Lung microvascular endothelial cell (primary cell): Measurements from ENCODE around the gene GNPDA1. TPM values are rescaled to one million over a fixed set of nuclear protein-coding genes. Genes with fewer than 3 reads are reported as not detected.
"Not testable (repeated sequence)": the region's sequence is repeated elsewhere in the genome, so short reads cannot be mapped to it uniquely, and the experiment has no call there.

Experiments used
- DNase-seq, 2 donors: peaks; one replicate each; pipeline versions ENCODE4 v3.0.0 to v3.0.0-alpha.2; 2010; ENCODE audit warnings: low read depth in 2 of 2
- total RNA-seq: library from RNA; depleted of rRNA; stranded (reverse); fragments of >200 nt; gene quantifications from 2 replicates; pipeline ENCODE4 v1.2.1, GENCODE V29; 2014

GNPDA1 gene
- total RNA-seq, result 22.6 and 27.7 TPM in 2 replicates

DNA sequence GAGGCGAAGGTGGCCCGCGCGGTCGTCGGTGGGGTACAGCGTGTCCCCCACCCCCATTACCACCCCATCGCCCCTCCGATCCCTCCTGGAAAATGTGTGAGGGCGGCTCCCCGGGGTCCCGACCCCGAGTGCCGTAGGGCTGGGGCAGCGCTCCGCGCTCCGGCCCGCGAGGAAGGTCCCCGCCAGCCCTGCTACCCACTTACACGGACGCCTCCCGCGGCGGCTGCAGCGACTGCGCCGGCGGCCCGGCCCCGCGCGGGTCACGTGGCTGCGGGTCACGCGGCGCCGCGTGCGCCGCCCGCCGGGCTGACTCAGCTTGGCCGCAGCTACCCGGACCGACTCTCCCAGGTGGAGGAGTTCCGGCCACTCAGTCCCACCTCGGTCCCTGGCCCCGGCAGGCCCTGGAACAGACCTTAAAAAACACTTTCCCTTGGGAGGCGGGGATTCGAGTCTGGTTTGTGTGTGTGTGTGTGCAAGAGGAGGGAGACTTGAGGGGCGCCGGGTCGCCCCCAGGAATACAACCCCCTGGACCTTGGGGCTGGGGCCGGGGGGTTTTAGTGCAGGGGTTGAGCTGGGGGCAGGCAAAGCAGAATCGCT lies at the start of gene GNPDA1:
Gene GNPDA1, minus strand, starts transcription at position 236 of the 597 bp plus-strand sequence. CDS start 992 bp downstream, outside the sequence.
- DNase-seq, result peak; percentile 79 to 83

DNA sequence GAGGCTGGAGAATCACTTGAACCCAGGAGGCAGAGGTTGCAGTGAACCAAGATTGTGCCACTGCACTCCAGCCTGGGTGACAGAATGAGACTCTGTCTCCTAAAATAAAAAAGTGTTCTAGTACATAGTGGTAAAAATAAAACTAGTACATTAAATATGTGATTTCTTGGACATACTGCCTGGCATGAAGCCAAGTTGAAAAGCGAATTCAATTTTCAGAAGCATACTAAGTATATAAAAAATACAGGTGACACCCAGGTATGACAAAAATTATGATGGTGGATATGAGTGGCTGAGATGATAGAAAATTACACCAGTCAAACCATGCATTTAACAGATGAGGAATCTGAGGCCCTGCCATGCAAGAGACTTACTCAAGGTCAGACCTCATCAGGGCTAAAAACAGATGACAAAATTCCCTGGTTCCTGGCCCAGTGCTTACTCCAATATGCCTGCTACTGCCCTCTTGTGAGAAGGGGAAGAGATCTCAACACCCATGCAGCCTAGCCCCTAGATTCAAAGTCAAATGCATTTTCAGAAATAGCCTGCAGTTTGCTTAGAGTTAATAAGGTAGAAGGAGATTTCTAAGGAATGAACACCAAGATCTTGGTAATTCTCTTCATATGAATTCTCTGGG lies 46.6 kb upstream of the GNPDA1 start:
- peak in 1 of 2 donors; percentile 21 for DNase-seq

DNA sequence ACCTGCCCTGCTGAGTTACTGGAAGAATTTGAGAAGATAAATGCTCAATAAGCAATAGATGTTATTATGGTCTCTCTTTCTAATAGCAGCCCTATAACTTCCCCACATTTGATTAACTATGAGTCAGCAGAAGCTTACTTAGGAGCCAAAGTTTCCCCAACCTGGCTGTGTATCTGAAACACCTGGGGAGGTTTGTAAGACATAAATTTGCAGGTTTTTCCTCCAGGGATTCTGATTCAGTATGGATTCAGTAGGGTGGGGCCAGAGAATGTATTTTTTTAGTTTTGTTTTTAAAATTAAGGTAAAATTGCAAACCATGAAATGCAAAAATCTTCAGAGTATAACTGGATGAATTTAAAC lies 44.9 kb upstream of the GNPDA1 start:
- no peak for DNase-seq

DNA sequence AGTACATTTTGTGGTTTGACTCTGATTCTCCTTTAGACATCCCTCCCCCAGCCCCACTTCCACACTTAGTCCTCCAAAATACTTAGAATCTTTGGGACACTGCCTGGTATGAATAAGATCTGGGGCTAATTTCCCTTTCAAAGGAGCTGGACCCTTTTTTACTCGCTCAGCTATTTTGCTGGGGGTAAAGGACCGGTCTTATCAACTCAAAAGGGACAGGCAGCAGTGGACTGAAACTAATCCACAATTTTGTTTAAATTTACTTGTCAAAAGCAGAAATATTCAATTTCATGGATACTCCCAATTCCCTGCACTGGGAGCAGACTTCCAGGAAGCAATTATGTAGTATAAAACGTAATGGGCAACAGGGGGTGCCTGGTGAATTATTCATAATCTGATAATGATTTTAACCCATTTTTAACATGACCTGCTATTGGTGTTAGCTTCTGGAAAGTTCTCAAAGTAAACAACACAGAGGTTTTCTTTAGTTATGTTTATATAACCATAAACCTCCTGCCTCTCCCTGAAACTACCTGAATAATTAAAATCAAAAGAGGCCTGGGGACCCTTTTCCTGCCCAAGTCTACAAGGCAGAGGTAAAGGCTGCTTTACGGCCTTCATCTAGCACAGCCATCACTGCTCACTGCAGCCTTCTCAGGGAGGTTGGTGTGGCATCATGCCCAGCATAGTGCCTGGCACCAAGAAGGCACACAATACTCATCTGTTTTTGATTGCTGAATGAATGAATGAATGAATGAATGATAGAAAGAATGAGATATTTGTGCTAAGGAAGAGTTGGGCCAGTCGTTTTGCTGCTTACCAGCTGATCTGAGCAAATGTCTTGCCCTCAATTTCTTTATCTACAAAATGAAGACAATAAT lies 44.2 kb upstream of the GNPDA1 start:
- no peak for DNase-seq

DNA sequence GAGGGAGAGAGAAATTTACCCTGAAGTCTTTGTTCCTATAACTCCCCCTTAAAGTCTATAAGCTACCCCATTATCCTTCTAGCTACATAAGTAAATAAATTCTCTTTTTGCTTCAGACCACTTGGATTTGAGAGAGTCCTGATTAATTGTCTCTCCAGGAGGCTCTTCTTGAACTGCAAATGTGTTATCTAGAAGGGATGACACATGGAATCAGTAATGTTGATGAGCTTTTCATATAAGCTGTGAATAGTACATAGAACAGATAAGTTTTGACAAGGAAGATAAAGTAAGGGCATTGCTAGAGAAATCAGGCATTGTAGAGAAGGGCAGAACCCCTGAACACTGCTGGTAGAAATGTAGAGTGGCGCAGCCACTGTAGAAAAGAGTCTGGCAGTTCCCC lies 42.5 kb upstream of the GNPDA1 start:
- DNase-seq, result no peak

DNA sequence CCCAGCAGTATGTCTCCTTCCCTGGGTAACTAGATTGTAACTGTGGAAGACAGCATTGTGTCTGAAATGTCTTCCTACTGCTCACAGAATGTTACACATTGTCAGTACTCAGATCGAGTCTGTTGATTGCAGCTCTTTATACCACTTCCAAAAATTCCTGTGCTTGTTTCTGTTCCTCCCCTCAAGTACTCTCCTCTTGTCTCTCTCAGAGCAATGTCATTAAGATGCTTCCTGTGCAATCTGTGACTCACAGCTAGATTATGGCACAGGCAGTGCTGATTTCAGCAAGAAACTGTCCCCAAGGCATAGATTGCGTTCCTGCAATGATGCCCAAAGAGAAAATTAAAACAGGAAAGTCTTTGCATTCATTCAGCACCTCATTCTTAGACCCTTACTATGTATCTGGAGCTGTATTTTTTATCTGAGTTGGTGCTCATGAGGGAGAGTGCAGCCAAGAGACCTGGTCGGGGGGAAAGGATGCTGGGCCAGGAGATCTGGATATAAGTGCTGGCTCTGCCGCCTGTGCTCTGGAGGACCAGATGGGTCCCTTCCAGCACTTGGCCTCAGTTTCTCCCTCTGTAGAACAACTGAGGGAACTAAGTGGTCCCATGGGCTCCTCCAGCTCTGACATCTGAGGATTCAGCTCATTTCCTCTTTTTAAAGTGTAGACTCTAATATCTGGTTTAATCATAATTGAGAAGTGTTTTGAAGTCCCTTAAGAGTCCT lies 40.8 kb upstream of the GNPDA1 start:
- peak in 1 of 2 donors; percentile 34 for DNase-seq

DNA sequence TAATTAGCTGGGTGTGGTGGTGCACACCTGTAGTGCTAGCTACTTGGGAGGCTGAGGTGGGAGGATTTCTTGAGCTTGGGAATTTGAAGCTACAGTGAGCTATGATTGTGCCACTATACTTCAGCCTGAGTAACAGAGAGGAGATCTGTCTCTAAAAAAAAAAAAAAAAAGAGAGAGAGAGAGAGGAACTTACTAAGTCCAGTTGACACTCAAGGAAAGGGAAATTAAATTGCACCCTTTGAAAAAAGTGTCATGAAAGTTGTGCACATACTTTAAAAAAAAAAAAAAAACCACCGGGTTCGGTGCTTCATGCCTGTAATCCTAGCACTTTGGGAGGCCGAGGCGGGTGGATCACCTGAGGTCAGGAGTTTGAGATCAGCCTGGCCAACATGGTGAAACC lies 39.2 kb upstream of the GNPDA1 start:
- not testable (repeated sequence) for DNase-seq

DNA sequence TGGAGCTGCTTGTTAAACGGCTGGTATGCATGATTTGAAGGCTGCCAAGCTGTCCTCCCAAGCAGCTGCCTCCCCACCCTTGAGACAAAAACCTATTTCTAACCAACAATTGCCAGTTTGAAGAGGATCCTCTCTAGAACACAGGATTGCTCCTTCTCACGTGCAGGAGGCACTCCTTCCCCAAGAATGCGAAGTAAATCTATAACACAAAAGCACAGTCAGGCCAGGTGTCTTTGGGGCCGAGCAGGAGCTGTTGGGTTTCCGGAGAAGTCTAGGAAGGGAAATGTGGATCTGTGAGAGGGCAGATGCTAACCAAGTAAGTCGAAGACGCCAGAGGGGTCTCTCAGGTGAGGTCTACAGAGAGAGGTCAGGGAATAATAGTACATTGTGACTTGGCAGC lies 35.4 kb upstream of the GNPDA1 start:
- no peak for DNase-seq

DNA sequence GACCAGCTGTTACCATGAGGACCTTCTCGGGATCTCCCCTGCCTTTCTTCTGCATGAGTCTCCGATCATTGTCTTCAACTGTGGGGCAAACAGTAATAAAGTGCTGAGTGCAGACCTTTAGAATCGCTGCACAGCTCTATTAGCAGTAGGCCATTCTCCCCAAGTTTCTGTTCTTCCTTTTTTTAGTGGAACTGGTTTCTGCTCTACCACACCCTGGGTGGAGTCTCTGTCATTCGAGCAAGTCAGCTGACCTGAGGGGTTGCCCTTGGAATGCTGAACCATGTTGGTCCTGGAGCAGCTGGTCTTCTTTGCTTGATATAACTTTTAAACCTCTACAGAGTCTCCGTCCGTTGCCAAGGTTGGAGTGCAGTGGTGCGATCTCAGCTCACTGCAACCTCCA lies 33.4 kb upstream of the GNPDA1 start:
- no peak for DNase-seq

DNA sequence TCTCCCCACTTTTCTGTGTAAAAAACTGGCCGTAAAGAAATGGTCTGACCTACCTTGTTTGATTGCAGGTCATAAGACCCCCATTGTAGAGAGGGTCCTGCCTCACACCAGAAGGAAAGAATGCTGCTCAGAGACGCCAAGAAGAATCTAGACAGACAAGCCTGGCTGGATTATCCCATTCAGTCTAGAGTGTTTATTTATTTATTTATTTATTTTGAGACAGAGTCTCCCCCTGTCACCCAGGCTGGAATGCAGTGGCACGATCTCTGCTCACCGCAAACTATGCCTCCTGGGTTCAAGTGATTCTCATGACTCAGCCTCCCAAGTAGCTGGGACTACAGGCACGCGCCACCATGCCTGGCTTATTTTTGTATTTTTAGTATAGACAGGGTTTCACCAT lies 28.1 kb upstream of the GNPDA1 start:
- DNase-seq, result not testable (repeated sequence)

DNA sequence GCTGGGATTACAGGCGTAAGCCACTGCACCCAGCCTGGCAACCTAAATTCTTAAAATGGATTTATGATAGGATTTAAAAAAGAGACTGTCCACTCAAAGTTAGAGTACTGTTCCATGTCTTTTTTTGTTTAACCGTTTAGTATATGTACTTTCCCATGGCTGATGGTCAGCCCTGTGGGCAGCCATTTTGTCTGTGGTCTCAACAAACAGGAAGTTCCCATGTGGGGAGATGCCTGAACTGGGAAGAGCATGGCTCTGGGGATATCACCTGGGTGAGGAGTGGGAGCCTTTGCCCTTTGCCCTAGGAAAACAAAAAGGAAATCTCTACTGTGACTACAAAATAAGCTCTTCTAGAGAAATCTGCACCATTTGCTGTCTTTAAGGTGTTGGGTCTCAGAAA lies 27.5 kb upstream of the GNPDA1 start:
- DNase-seq, result no peak

DNA sequence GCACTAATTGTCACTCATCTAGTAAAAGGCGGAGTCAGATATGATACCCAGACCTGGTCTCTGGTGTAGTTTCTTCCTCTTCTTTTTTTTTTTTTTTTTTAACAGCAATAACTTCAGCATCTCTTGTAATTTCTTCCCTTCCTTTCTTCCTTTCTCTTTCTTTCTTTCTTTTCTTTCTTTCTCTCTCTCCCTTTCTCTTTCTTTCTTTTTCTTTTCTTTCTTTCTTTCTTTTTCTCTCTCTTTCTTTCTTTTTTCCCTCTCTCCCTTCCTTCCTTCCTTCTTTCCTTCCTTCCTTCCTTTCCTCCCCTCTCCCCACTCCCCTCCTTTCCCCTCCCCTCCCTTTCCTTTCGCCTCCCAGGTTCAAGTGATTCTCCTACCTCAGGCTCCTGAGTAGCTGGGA lies 25.9 kb upstream of the GNPDA1 start:
- no peak for DNase-seq

DNA sequence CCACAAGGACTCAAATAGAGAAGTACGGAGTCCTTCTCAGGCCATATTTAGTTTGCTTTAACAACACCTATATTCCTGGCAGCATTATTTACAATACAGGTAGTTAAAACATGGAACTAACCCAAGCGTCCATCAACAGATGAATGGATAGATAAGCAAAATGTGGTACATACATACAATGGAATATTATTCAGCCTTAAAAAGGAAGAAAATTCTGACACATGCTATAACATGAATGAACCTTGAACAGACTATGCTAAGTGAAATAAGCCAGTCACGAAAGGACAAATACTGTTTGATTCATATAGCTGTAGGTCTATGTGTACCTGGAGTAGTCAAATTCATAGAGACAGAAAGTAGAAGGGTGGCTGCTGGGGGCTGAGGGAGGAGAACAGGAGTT lies 24.8 kb upstream of the GNPDA1 start:
- DNase-seq, result not testable (repeated sequence)

DNA sequence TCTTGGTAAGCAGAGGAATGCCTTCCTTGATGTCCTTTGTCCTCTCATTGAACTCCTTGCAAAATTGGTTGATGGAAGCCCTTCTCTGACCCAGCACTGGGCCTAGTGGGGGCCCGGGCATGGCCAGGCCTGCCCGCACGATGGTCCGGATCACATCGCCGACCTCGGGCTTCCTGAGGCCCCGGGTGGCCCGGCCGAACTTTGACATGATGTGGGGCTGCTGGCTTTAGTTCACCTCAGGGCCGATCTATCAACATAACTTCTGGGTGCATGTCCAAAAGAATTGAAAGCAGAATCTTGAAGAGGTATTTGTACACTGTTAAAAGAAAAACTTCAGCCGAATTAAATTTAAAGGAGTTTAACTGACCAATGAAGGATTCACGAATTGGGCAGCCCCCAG lies 24.1 kb upstream of the GNPDA1 start:
- DNase-seq, result no peak

DNA sequence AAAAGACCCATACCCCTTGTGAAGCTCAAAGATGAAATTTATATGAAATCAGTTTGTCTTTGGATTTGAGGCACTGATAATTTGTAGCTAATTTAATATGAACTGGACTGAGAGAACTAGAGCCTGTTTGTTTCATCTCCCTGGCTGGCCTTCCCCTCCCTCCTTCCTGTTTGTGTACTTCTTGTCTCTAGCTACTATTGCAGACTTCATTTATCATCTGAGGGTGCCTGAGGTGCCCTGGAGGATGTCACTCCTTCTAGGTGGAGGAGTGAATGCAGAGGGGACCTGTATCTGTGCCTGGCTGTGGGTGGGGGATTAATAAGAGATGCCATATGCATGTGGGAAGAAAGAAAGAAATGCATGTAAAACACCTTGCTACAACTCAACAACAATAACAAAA lies 22.2 kb upstream of the GNPDA1 start:
- no peak for DNase-seq

DNA sequence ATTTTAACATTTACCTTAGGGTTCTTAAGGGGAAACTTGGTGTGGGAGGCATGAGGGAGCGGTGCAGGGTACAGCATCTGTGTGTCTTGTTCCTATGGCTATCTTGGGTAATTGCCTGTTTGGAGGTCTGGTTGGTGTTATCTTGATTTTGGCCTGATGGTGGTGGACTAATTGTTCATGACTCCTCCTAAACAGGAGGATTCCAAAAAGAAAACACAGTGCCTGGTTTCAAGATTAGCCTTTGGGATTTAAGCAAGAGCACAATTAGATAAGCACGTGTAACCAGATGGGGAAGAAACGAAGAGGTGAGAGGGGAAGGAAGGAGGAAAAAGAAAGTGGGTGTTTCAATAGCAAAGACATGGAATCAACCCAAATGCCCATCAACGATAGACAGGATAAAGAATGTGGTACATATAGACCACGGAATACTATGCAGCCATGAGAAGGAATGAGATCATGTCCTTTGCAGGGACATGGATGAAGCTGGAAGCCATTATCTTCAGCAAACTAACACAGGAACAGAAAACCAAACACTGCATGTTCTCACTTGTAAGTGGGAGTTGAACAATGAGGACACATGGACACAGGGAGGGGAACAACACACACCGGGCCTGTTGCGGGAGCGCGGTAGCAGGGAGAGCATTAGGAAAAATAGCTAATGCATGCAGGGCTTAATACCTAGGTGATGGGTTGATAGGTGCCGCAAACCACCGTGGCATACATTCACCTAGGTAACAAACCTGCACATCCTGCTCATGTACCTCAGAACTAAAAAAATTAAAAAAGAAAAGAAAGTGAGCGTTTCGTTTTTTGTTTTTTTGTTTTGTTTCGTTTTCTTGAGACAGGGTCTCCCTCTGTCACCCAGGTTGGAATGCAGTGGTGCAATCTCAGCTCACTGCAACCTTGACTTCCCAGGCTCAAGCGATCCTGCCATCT lies 21.1 kb upstream of the GNPDA1 start:
- not testable (repeated sequence) for DNase-seq

DNA sequence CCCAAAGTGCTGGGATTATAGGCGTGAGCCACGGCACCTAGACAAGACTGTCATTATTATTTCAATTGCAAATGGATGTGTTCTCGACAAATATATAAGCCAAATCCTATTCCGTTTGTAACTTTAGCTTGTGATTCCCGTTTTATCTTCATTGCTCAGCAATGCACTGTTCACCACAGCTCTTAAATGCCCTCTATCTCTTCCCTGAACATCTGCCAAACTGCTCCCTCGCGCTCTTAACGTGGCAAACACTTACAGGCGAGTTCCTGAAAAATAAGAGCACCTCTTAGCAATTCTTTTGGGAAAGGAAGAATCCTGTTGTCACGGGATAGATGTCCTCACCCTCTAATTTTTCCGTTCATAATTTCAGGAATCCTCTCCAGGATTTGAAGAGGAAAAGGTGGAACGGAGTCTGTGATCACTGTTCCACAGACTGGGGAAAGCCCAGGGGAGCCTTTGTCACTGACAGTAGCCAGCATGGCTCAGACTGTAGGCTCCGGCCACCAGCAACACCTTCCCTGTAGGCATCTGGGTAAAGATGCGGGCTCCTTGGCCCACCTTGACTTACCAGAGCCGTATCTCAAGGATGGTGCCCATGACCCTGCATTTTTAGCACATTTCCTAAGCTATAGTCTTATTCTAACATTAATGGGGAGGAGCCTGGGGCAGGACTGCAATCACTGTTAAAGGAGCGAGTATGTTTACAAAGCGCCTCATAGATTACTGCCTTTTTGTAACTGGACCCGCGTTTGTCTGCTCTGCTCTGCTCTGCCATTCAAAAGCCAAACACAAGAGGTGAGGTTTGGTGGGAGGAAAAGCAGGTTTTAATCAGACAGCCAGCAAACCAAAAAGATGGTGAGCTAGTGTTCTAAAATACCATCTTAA lies 20.2 kb upstream of the GNPDA1 start:
- no peak for DNase-seq

DNA sequence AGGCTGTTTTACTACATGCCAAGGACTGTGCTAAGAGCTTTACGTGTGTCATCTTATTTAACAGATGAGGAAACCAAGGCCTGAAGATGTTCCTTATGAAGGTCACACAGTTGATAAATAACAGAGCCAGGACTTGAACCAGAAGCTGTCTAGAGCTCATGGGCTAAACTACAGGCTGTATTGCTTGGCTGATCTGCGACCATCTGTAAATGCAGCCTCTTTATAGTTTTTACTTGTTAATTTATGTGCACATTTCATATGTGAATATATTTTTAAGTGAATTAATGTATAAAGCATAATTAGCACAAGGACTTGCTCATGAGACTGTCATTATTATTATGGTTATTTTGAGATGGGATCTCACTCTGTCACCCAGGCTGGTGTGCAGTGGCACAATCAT lies 19.3 kb upstream of the GNPDA1 start:
- DNase-seq, result no peak

DNA sequence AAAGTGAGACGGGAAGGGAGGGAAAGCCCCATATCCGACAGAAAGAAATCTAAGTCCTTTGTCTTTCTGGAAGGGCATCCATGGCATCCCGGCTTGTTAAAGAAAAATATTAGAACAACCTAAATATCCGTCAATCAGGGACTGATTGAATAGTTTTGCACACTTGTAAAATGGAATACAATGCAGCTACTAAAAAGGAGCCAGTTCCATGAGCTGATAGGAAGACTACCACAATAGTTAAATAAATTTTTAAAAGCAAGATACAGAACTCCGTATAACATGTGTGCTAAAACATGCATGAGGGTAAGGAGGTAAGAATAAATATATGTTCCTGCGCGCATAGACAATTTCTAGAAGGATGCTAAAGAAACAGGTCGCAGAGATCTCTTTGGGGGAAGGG lies 12.8 kb upstream of the GNPDA1 start:
- no peak for DNase-seq

DNA sequence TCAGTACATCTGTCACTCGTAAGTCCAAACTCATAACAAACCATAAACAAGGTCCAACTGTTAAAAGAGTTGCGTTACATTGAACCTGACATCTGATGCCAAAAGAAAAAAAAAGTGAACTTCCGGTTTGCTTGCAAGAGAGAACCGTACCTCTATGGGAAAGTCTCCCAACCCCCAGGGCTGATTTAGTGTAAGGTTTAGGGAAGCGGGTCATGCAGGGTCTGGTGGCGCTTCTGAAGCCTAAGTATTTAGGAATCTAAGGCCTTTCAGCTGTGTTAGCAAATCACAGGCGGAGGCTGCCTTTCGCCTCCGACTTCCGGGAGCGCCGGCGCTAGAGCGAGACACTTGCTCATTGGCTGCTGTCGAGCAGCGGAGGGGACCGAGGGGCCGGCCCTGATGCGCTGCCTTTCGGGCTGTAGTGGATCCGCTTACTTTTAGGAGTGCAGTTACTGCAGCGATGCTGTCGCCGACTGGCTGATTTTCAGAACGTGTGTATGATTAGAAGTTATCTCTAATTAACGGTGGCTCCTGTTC lies 12.0 kb upstream of the GNPDA1 start:
- peak; percentile 74 to 79 for DNase-seq
